WTC11 (cell line): ENCODE measurements around the gene VPS8. TPM values are rescaled to one million over a fixed set of nuclear protein-coding genes. Genes with fewer than 3 reads are reported as not detected.
A peak's percentile ranks its signal among the peaks of the same experiment; 100 is the strongest.

Source experiments
- ATAC-seq: fragments of 200-7000 bp; cut with Tn5 transposase; 2 replicates; pipeline ENCODE4 v1.10.0; 2021; ENCODE audit warnings: mild to moderate bottlenecking, moderate library complexity
- Bru-seq: library from RNA; stranded (reverse); fragments of 400-500 nt; gene quantifications from one replicate; lab custom pipeline; 2021; lab: Mats Ljungman, UMichigan
- CTCF ChIA-PET: fragments of 300-600 bp; sonication (Branson Sonifier 250); formaldehyde crosslinking; loops from one replicate; lab custom pipeline; 2021; ENCODE audit warnings: antibody characterized with exemption; lab: Charles Lee
- POLR2A ChIA-PET: fragments of 350-600 bp; sonication (Branson Sonifier 250); formaldehyde crosslinking; loops from one replicate; lab custom pipeline; 2021; ENCODE audit warnings: antibody characterized with exemption; lab: Charles Lee
- DNase-seq: peaks from one replicate; pipeline ENCODE4 v3.0.0; 2021; ENCODE audit warnings: low spot score
- H3K27ac Mint-ChIP-seq: 2 replicates; pipeline ENCODE4 v1.8.0; 2021; ENCODE audit warnings: mixed read lengths
- H3K27me3 Mint-ChIP-seq: 2 replicates; pipeline ENCODE4 v1.8.0; 2021; ENCODE audit warnings: low read depth, mild to moderate bottlenecking, moderate library complexity, mixed read lengths
- H3K36me3 Mint-ChIP-seq: 2 replicates; pipeline ENCODE4 v1.8.0; 2021; ENCODE audit warnings: mixed read lengths
- H3K4me1 Mint-ChIP-seq: 2 replicates; pipeline ENCODE4 v1.8.0; 2022; ENCODE audit warnings: mixed read lengths
- H3K4me3 Mint-ChIP-seq: 2 replicates; pipeline ENCODE4 v1.8.0; 2021; ENCODE audit warnings: mild to moderate bottlenecking, moderate library complexity, mixed read lengths
- H3K9me3 Mint-ChIP-seq: 2 replicates; pipeline ENCODE4 v1.8.0; 2021; ENCODE audit warnings: mixed read lengths
- AFF4 ChIP-seq: sonication (generic); formaldehyde crosslinking; IDR thresholded peaks from 2 replicates; pipeline ENCODE4 v1.8.1; 2023; ENCODE audit warnings: mild to moderate bottlenecking, missing genetic modification reagents, borderline replicate concordance
- ATF3 ChIP-seq: sonication (generic); formaldehyde crosslinking; conservative IDR thresholded peaks from 2 replicates; pipeline ENCODE4 v1.8.1; 2022; ENCODE audit warnings: mild to moderate bottlenecking, missing genetic modification reagents
- CTCF ChIP-seq: fragments of 200-600 bp; IDR thresholded peaks from 2 replicates; pipeline ENCODE4 v1.8.0; 2022; ENCODE audit warnings: antibody characterized with exemption
- FOXK1 ChIP-seq: sonication (generic); formaldehyde crosslinking; IDR thresholded peaks from 2 replicates; pipeline ENCODE4 v1.8.0; 2022; ENCODE audit warnings: mild to moderate bottlenecking, moderate library complexity, missing genetic modification reagents
- FOXP1 ChIP-seq: sonication (generic); formaldehyde crosslinking; IDR thresholded peaks from 2 replicates; pipeline ENCODE4 v1.8.0; 2022; ENCODE audit warnings: missing genetic modification reagents, mild to moderate bottlenecking, moderate library complexity, borderline replicate concordance
- GABPB1 ChIP-seq: sonication (generic); formaldehyde crosslinking; IDR thresholded peaks from 2 replicates; pipeline ENCODE4 v1.8.1; 2023; ENCODE audit warnings: mild to moderate bottlenecking, missing genetic modification reagents
- MAX ChIP-seq: sonication (generic); formaldehyde crosslinking; IDR thresholded peaks from 2 replicates; pipeline ENCODE4 v1.8.0; 2022; ENCODE audit warnings: mild to moderate bottlenecking, missing genetic modification reagents
- MYBL2 ChIP-seq: sonication (generic); formaldehyde crosslinking; IDR thresholded peaks from 2 replicates; pipeline ENCODE4 v1.8.1; 2023; ENCODE audit warnings: mild to moderate bottlenecking, moderate library complexity, missing genetic modification reagents
- PRRX2 ChIP-seq: fragments of 250-450 bp; sonication (Bioruptor Pico); IDR thresholded peaks from 2 replicates; pipeline ENCODE4 v1.8.0; 2021; ENCODE audit warnings: mild to moderate bottlenecking
- RELA ChIP-seq: sonication (generic); formaldehyde crosslinking; IDR thresholded peaks from 2 replicates; pipeline ENCODE4 v1.8.1; 2022; ENCODE audit warnings: missing genetic modification reagents, mild to moderate bottlenecking, borderline replicate concordance
- SP1 ChIP-seq: sonication (generic); formaldehyde crosslinking; conservative IDR thresholded peaks from 2 replicates; pipeline ENCODE4 v1.8.1; 2022; ENCODE audit warnings: missing genetic modification reagents
- TEAD1 ChIP-seq: sonication (generic); formaldehyde crosslinking; IDR thresholded peaks from 2 replicates; pipeline ENCODE4 v1.8.0; 2022; ENCODE audit warnings: mild to moderate bottlenecking, missing genetic modification reagents
- USF1 ChIP-seq: sonication (generic); formaldehyde crosslinking; IDR thresholded peaks from 2 replicates; pipeline ENCODE4 v1.8.0; 2022; ENCODE audit warnings: mild to moderate bottlenecking, missing genetic modification reagents
- USF2 ChIP-seq: sonication (generic); formaldehyde crosslinking; IDR thresholded peaks from 2 replicates; pipeline ENCODE4 v1.8.1; 2023; ENCODE audit warnings: mild to moderate bottlenecking, missing genetic modification reagents, moderate library complexity
- ZMAT4 ChIP-seq: fragments of 250-450 bp; sonication (Bioruptor Pico); IDR thresholded peaks from 2 replicates; pipeline ENCODE4 v1.9.0; 2021; ENCODE audit warnings: mild to moderate bottlenecking
- ZNF671 ChIP-seq: fragments of 250-450 bp; sonication (Bioruptor Pico); IDR thresholded peaks from 2 replicates; pipeline ENCODE4 v1.8.0; 2021; ENCODE audit warnings: mild to moderate bottlenecking
- long read RNA-seq, 3 experiments: library from RNA in 1 of 3; library from capped mRNA in 1 of 3; library from polyadenylated mRNA in 1 of 3; unstranded in 2 of 3; stranded (forward) in 1 of 3; transcript quantifications; one replicate each; pipeline ENCODE4 v2.0.0, GENCODE V29; 2021
- total RNA-seq: library from RNA; stranded (reverse); gene quantifications from 3 replicates; pipeline ENCODE4 v1.2.3, GENCODE V29; 2021

The VPS8 gene
- total RNA-seq, result 44.9 to 49.5 TPM (median 46.1 TPM) in 3 replicates
- percentile 71 among the genes with signal in this experiment for Bru-seq, nascent RNA
- long read RNA-seq, experiment 1, full-length matches to known transcripts, result 108 of 205 reads
- long read RNA-seq, experiment 1, partial matches to known transcripts, result 29 of 205 reads
- long read RNA-seq, experiment 1, other reads (novel, unspliced or antisense), result 68 of 205 reads
- long read RNA-seq, experiment 2, full-length matches to known transcripts, result 6 of 51 reads
- long read RNA-seq, experiment 2, partial matches to known transcripts, result 30 of 51 reads
- long read RNA-seq, experiment 2, other reads (novel, unspliced or antisense), result 15 of 51 reads
- long read RNA-seq, experiment 3, full-length matches to known transcripts, result 2 of 10 reads
- long read RNA-seq, experiment 3, partial matches to known transcripts, result 1 of 10 reads
- long read RNA-seq, experiment 3, other reads (novel, unspliced or antisense), result 7 of 10 reads

- POLR2A ChIA-PET, result no interaction called here
These were observed at the start of gene VPS8 for GRCh38 chr3:184811999-184812661. TSS of gene VPS8 (plus strand) at chr3:184812166. CDS start at chr3:184824633, 12,467 bp downstream.

More at GRCh38 chr3:184811999-184812661, at the start of gene VPS8:
- TF ChIP-seq TEAD1, result 0 out of 2 replicates have a peak, but pooled peaks have one; percentile 24
- no peak for TF ChIP-seq AFF4 (CRISPR knock-in tag)
- TF ChIP-seq PRRX2, result no peak
- TF ChIP-seq GABPB1 (CRISPR knock-in tag), result 0 out of 2 replicates have a peak, but pooled peaks have one; percentile 29
- TF ChIP-seq MAX (CRISPR knock-in tag), result peak; percentile 73
- TF ChIP-seq CTCF, result peak; percentile 56
- TF ChIP-seq ATF3 (CRISPR knock-in tag), result no peak
- no peak for TF ChIP-seq RELA (CRISPR knock-in tag)
- peak; percentile 62 for TF ChIP-seq FOXP1
- peak; percentile 99 for TF ChIP-seq USF2 (CRISPR knock-in tag)
- no peak for TF ChIP-seq ZMAT4 (CRISPR knock-in tag)
- TF ChIP-seq FOXK1 (CRISPR knock-in tag), result 0 out of 2 replicates have a peak, but pooled peaks have one; percentile 52
- no peak for TF ChIP-seq ZNF671 (CRISPR knock-in tag)
- TF ChIP-seq SP1 (CRISPR knock-in tag), result peak; percentile 94
- TF ChIP-seq USF1 (CRISPR knock-in tag), result peak; percentile 98
- peak; percentile 63; the same call in 1 of the 2 replicates for TF ChIP-seq MYBL2 (CRISPR knock-in tag)
- ATAC-seq (peak; percentile 95), DNase-seq (peak; percentile 96)
- H3K27ac Mint-ChIP-seq, result peak within 1 kb of the TSS; percentile 89
- no peaks in the 10 kb centered on the region for H3K36me3 Mint-ChIP-seq
- CTCF ChIA-PET, result interaction anchor here (0.5 to 1.5 kb wide), 14 partner anchors 8 to 262 kb away, joined by 3 to 13 read pairs (median 4); partner anchors contain the start of gene EPHB3
- no peaks in the 10 kb centered on the region for H3K9me3 Mint-ChIP-seq
- H3K4me1 Mint-ChIP-seq, result peaks cover 11% of the 10 kb centered on the region
- peak within 1 kb of the TSS; percentile 99 for H3K4me3 Mint-ChIP-seq
- no peaks in the 10 kb centered on the region for H3K27me3 Mint-ChIP-seq
